Peyer's patch (tissue), 4 donors: Measurements from ENCODE around the gene ITFG2. TPM values are rescaled to one million over a fixed set of nuclear protein-coding genes. Genes with fewer than 3 reads are reported as not detected.
"Not testable (repeated sequence)": the region's sequence is repeated elsewhere in the genome, so short reads cannot be mapped to it uniquely, and the experiment has no call there.

ENCODE experiments used
- DNase-seq, 3 donors: peaks; one replicate each; pipeline ENCODE4 v3.0.0-alpha.2; 2017 to 2019
- H3K27ac ChIP-seq, 4 donors: fragments of 200-600 bp; sonication (generic); one replicate each; pipeline ENCODE4 v1.5.1; 2016 to 2019
- H3K27me3 ChIP-seq, 2 donors: fragments of 200-600 bp; sonication (generic); one replicate each; pipeline ENCODE4 v1.5.1; 2019
- H3K36me3 ChIP-seq, 3 donors: fragments of 200-600 bp; sonication (generic); one replicate each; pipeline ENCODE4 v1.5.1; 2016 to 2019
- H3K4me1 ChIP-seq, 4 donors: fragments of 200-600 bp; sonication (generic); one replicate each; pipeline ENCODE4 v1.5.1; 2016 to 2019
- H3K4me3 ChIP-seq, 4 donors: fragments of 200-600 bp; sonication (generic); 1 replicate in 3 of 4; 2 replicates in 1 of 4; pipeline ENCODE4 v1.5.1; 2016 to 2019; ENCODE audit warnings: mild to moderate bottlenecking in 1 of 4
- H3K9me3 ChIP-seq, 4 donors: fragments of 200-600 bp; sonication (generic); one replicate each; pipeline ENCODE4 v1.5.1; 2016 to 2019; ENCODE audit warnings: mild to moderate bottlenecking in 1 of 4
- POLR2A ChIP-seq, 2 donors: fragments of 450-650 bp; IDR thresholded peaks; one replicate each; pipeline ENCODE4 v1.5.1; 2017; ENCODE audit warnings: antibody characterized with exemption in 2 of 2, mild to moderate bottlenecking in 2 of 2, moderate library complexity in 2 of 2
- total RNA-seq, 4 donors: library from RNA; depleted of rRNA; stranded (reverse); fragments of >200 nt; gene quantifications; one replicate each; pipeline ENCODE4 v1.1.0, GENCODE V29; 2016
- TF ChIP-seq, protein P1 (sequence below), 6 experiments: fragments of 450-650 bp in 4 of 6; fragments of 200-600 bp in 2 of 6; sonication (generic) in 1 of 6; IDR thresholded peaks; one replicate each; pipeline ENCODE4 v1.5.1; 2017 to 2019; ENCODE audit warnings: antibody characterized with exemption in 6 of 6, mild to moderate bottlenecking in 3 of 6, moderate library complexity in 1 of 6

Gene ITFG2
- total RNA-seq, 4 donors from 2014 or later: 50.8 to 119 (median 102) TPM

DNA sequence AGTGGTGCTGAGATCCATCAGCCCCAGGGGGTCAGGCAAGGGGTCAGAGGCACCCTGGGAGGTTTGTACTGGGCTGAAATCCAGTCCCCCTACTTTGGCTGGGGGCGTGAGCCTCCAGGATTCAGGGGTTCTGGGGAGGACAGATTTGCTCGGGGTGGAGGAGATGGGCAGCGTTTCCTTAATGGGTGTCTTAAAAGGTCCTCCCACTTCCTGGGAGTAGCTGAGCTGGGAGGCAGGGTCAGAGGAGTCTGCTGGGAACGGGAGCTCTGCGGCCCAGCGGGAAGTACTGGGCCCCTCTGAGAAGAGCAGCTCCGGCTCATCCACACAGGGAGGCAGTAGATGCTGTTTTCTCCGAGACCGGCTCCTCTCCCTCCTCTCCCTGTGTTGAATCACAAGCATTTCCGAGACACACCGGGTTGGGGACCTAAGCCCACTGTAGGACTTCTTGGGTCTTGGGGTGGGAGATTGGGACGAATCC lies 46.5 kb downstream of the ITFG2 start:
- DNase-seq: no peak
- Histone ChIP-seq H3K9me3 (no peaks in the 10 kb centered on the region), H3K27ac (no peak overlapping the region), H3K36me3 (peaks cover 0 to 2% (median 0%) of the 10 kb centered on the region in 3 donors), H3K4me3 (no peak overlapping the region), H3K4me1 (peaks cover 0 to 19% (median 0%) of the 10 kb centered on the region in 4 donors), H3K27me3 (no peaks in the 10 kb centered on the region)
- TF ChIP-seq POLR2A (IDR thresholded peaks at IDR 0.05): no peak
- TF ChIP-seq, protein P1, sequence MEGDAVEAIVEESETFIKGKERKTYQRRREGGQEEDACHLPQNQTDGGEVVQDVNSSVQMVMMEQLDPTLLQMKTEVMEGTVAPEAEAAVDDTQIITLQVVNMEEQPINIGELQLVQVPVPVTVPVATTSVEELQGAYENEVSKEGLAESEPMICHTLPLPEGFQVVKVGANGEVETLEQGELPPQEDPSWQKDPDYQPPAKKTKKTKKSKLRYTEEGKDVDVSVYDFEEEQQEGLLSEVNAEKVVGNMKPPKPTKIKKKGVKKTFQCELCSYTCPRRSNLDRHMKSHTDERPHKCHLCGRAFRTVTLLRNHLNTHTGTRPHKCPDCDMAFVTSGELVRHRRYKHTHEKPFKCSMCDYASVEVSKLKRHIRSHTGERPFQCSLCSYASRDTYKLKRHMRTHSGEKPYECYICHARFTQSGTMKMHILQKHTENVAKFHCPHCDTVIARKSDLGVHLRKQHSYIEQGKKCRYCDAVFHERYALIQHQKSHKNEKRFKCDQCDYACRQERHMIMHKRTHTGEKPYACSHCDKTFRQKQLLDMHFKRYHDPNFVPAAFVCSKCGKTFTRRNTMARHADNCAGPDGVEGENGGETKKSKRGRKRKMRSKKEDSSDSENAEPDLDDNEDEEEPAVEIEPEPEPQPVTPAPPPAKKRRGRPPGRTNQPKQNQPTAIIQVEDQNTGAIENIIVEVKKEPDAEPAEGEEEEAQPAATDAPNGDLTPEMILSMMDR (IDR thresholded peaks at IDR 0.05): no peak

DNA sequence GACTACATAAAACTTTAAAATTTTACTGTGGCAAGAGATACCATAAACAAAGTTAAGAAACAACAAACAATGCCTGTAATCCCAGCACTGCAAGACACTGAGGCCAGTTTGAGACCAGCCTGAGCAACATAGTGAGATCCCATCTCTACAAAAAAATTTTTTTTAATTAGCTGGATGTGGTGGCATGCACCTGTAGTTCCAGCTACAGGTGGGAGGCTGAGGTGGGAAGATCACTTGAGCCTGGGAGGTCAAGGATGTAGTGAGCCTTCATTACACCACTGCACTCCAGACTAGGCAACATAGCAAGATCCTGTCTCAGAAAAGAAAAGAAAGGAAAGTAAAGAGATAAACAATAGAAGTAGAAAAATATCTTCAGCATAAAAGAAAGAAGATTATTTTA lies 47.7 kb downstream of the ITFG2 start:
- Histone ChIP-seq H3K27me3 (no peaks in the 10 kb centered on the region), H3K4me1 (peaks cover 0 to 10% (median 0%) of the 10 kb centered on the region in 4 donors), H3K27ac (no peak overlapping the region), H3K9me3 (no peaks in the 10 kb centered on the region), H3K4me3 (no peak overlapping the region), H3K36me3 (peaks cover 0 to 3% (median 0%) of the 10 kb centered on the region in 3 donors)
- no peak for DNase-seq
- TF ChIP-seq, protein P1 (IDR thresholded peaks at IDR 0.05): no peak
- no peak for TF ChIP-seq POLR2A (IDR thresholded peaks at IDR 0.05)

DNA sequence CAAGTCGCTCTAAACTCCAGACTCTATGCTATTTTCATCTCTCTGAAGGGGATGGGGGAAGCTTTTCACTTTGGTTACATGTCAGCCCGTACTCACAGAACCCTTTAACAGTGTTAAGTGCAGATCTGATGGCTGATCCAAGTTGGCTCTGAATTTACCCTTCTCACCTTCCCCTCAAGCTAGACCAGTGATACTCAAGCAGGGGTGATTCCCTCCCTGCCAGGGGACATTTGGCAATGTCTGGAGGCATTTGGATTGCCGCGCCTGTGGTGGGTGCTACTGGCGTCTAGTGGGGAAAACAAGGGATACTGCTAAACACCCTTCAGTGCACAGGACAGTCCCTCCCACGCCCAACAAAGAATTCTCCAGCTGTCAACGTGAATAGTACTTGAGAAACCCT lies 50.4 kb downstream of the ITFG2 start:
- Histone ChIP-seq H3K4me1 (no peaks in the 10 kb centered on the region), H3K27me3 (no peaks in the 10 kb centered on the region), H3K4me3 (no peak overlapping the region), H3K9me3 (no peaks in the 10 kb centered on the region), H3K27ac (no peak overlapping the region), H3K36me3 (peaks cover 0 to 3% (median 0%) of the 10 kb centered on the region in 3 donors)
- TF ChIP-seq POLR2A (IDR thresholded peaks at IDR 0.05): no peak
- TF ChIP-seq, protein P1 (IDR thresholded peaks at IDR 0.05): no peak
- DNase-seq: no peak

DNA sequence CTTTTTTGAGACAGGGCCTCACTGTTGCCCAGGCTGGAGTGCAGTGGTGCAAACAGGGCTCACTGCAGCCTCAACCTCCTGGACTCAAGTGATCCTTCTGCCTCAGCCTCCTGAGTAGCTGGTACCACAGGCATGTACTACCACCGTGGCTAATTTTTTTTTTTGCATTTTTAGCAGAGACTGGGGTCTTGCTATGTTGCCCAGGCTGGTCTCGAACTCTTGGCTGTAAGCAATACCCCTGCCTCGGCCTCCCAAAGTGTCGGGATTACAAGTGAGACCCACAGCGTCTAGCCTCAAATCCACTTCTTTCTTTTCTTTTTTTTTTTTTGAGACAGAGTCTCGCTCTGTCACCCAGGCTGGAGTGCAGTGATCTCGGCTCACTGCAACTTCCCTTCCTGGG lies 50.9 kb downstream of the ITFG2 start:
- not testable (repeated sequence) for H3K9me3 ChIP-seq, H3K36me3 ChIP-seq, H3K27ac ChIP-seq, H3K4me3 ChIP-seq, DNase-seq, H3K27me3 ChIP-seq, H3K4me1 ChIP-seq

DNA sequence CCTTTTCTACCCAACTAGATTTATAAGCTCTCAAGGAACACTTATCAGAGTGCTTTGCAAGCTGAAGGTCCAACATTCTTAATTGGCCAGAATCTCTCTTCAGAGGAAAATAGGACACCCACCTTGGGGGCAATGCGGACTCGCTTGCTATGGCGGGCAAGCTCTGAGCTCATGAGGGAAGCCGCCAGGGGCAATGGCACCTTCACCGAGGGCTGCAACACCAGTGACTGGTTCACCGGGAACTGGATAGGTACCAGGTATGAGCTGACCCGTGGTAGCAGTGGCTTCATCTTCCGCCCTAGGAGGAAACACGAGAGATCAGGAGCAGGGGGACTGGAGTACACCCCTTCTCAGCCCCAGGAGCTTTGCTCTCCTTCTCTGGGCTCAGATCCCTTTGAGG lies 51.7 kb downstream of the ITFG2 start:
- Histone ChIP-seq H3K27me3 (no peaks in the 10 kb centered on the region), H3K9me3 (no peaks in the 10 kb centered on the region), H3K36me3 (peaks cover 0 to 3% (median 0%) of the 10 kb centered on the region in 3 donors), H3K4me1 (no peaks in the 10 kb centered on the region), H3K27ac (no peak overlapping the region), H3K4me3 (no peak overlapping the region)
- no peak for DNase-seq
- no peak for TF ChIP-seq POLR2A (IDR thresholded peaks at IDR 0.05)
- TF ChIP-seq, protein P1 (IDR thresholded peaks at IDR 0.05): no peak

DNA sequence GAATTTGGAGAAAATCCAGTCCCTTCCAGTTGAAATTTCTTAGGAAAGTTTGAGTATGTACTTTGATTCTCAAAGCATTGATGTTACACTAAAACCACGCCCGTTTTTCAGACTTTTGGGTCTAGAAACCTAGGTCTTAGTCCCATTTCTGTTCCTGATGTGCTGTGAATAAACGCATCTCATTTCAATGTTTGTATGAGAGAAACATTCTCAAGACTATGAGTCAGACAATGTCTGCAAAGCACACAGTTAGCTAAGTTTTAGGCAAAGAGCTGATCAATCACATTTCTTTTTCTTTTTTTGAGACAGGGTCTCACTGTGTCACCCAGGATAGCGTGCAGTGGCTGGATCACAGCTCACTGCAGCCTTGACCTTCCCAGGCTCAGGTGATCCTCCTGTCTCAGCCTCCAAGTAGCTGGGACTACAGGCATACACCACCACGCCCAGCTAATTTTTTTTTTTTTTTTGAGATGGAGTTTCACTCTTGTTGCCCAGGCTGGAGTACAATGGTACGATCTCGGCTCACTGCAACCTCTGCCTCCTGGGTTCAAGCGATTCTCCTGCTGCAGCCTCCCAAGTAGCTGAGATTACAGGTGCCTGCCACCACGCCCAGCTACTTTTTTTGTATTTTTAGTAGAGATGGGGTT lies 56.6 kb downstream of the ITFG2 start:
- H3K4me3 ChIP-seq, H3K9me3 ChIP-seq, DNase-seq, H3K27ac ChIP-seq, H3K27me3 ChIP-seq, H3K4me1 ChIP-seq, H3K36me3 ChIP-seq: not testable (repeated sequence)

Other genes with a start within 250 kb of the ITFG2 start
- 10 to 100 TPM; 27.7 to 42.4 (median 33.7) TPM for gene FKBP4, start 17.7 kb upstream of the ITFG2 start, total RNA-seq
- gene NRIP2, start 22.4 kb downstream of the ITFG2 start, total RNA-seq: not detected
- gene TEX52, start 44.4 kb downstream of the ITFG2 start, total RNA-seq: 1 to 10 TPM in 1 of 4 donors, not detected in 3; 2.3 TPM
- 10 to 100 TPM in 2 of 4 donors, 1 to 10 TPM in 2; 6.4 to 31.4 (median 11.2) TPM for gene FOXM1, start 64.5 kb downstream of the ITFG2 start, total RNA-seq
- 10 to 100 TPM in 3 of 4 donors, 1 to 10 TPM in 1; 5.8 to 23.0 (median 17.8) TPM for gene RHNO1, start 64.6 kb downstream of the ITFG2 start, total RNA-seq
- gene TULP3, start 78.2 kb downstream of the ITFG2 start, total RNA-seq: 10 to 100 TPM in 3 of 4 donors, 1 to 10 TPM in 1; 7.2 to 63.5 (median 12.6) TPM
- gene TEAD4, start 146.7 kb downstream of the ITFG2 start, total RNA-seq: 1 to 10 TPM; 4.3 to 6.6 (median 5.1) TPM